GM20000 (cell line): Measurements from ENCODE around the gene GON7.

Experiments used
- DNase-seq: peaks from one replicate; pipeline ENCODE4 v3.0.0; 2012; ENCODE audit warnings: low spot score
- CTCF ChIP-seq: IDR thresholded peaks from 2 replicates; pipeline ENCODE4 v1.5.1; 2012; ENCODE audit warnings: mild to moderate bottlenecking, control low read depth; ENCODE audit errors: extremely low read depth, missing control alignments

GON7 gene

GRCh38 chr14:93232159-93232558, 25.3 kb upstream of the GON7 start:
- no peak for DNase-seq
- no peak for TF ChIP-seq CTCF

- no peak for TF ChIP-seq CTCF
- no peak for DNase-seq
Observed at GRCh38 chr14:93231129-93231979, 24.5 kb upstream of the GON7 start.

GRCh38 chr14:93230539-93230938, 23.7 kb upstream of the GON7 start:
- no peak for TF ChIP-seq CTCF
- DNase-seq, result no peak

GRCh38 chr14:93228550-93228949, 21.7 kb upstream of the GON7 start:
- TF ChIP-seq CTCF, result no peak
- no peak for DNase-seq

- TF ChIP-seq CTCF, result no peak
- no peak for DNase-seq
Observed at GRCh38 chr14:93223565-93223964, 16.7 kb upstream of the GON7 start.

GRCh38 chr14:93220509-93220908, 13.6 kb upstream of the GON7 start:
- DNase-seq, result no peak

More at GRCh38 chr14:93220509-93220908, 13.6 kb upstream of the GON7 start:
- TF ChIP-seq CTCF, result no peak
